Stomach (tissue), 9 donors: ENCODE results near the gene GLRX5. TPM values are rescaled to one million over a fixed set of nuclear protein-coding genes. Genes with fewer than 3 reads are reported as not detected.
A peak's percentile ranks its signal among the peaks of the same experiment; 100 is the strongest.

Experiments
- DNase-seq, 2 donors: peaks; one replicate each; pipeline versions ENCODE4 v3.0.0 to v3.0.0-alpha.2; 2013 to 2019
- H3K27ac ChIP-seq, 5 donors: fragments of 200-600 bp in 4 of 5; sonication (generic) in 4 of 5; one replicate each; pipeline ENCODE4 v1.5.1; 2013 to 2019; ENCODE audit warnings: mild to moderate bottlenecking in 1 of 5, moderate library complexity in 1 of 5
- H3K27me3 ChIP-seq, 3 donors: fragments of 200-600 bp; sonication (generic); one replicate each; pipeline ENCODE4 v1.5.1; 2017 to 2019; ENCODE audit warnings: mixed run types in 1 of 3
- H3K36me3 ChIP-seq, 4 donors: fragments of 200-600 bp; sonication (generic); 1 replicate in 3 of 4; 2 replicates in 1 of 4; pipeline ENCODE4 v1.5.1; 2016 to 2019
- H3K4me1 ChIP-seq, 4 donors: fragments of 200-600 bp; sonication (generic); one replicate each; pipeline ENCODE4 v1.5.1; 2016 to 2019
- H3K4me3 ChIP-seq, 4 donors: fragments of 200-600 bp; sonication (generic) in 3 of 4; one replicate each; pipeline ENCODE4 v1.5.1; 2016 to 2019; ENCODE audit warnings: mild to moderate bottlenecking in 1 of 4
- H3K9me3 ChIP-seq, 4 donors: fragments of 200-600 bp; sonication (generic); one replicate each; pipeline ENCODE4 v1.5.1; 2016 to 2019
- EP300 ChIP-seq: sonication (generic); formaldehyde crosslinking; IDR thresholded peaks from one replicate; pipeline ENCODE4 v1.6.1; 2017; ENCODE audit warnings: antibody characterized with exemption
- POLR2A ChIP-seq, 4 donors: fragments of 450-650 bp; IDR thresholded peaks; one replicate each; pipeline ENCODE4 v1.6.1; 2016; ENCODE audit warnings: antibody characterized with exemption in 4 of 4, control low read depth in 2 of 4, mild to moderate bottlenecking in 1 of 4, moderate library complexity in 1 of 4
- POLR2AphosphoS5 ChIP-seq, 3 donors: sonication (generic); formaldehyde crosslinking; IDR thresholded peaks; one replicate each; pipeline ENCODE4 v1.6.1; 2016; ENCODE audit warnings: antibody characterized with exemption in 3 of 3
- WGBS, 5 donors: extraction: QIAGEN DNeasy Blood & Tissue Kit in 3 of 5; methylation state at CpG; one replicate each; pipeline versions ENCODE4 v1.1.5 to v1.1.7; 2013 to 2018; 5-methylcytosine and 5-hydroxymethylcytosine counted together
- intact Hi-C: fragments of 100-400 bp; cut with DNase I; formaldehyde crosslinking; loops from one replicate; pipeline ENCODE4 v1.15.1; 2023; ENCODE audit warnings: low total_unique reads
- polyA plus RNA-seq, 3 donors: library from polyadenylated mRNA; stranded (reverse); fragments of 200-250 nt; gene quantifications; one replicate each; pipeline ENCODE4 v1.2.3, GENCODE V29; 2013
- total RNA-seq, 5 donors: library from RNA; depleted of rRNA; stranded (reverse); fragments of >200 nt; gene quantifications; one replicate each; pipeline versions ENCODE4 v1.1.0 to v1.2.3, GENCODE V29; 2014 to 2016
- TF ChIP-seq, protein P1 (sequence below), 7 experiments: fragments of 450-650 bp in 4 of 7; fragments of 200-600 bp in 3 of 7; sonication (generic) in 3 of 7; IDR thresholded peaks; one replicate each; pipeline ENCODE4 v1.5.1; 2016 to 2019; ENCODE audit warnings: antibody characterized with exemption in 7 of 7, control low read depth in 2 of 7, mild to moderate bottlenecking in 1 of 7
- donor health status: healthy with polysubstance abuse.
- donor health status: Bipolar disorder and iron deficiency.
- donor health status: healthy.

Gene GLRX5
- total and polyA plus RNA-seq, 8 donors: 29.5 to 316 (median 40.5) TPM

DNA sequence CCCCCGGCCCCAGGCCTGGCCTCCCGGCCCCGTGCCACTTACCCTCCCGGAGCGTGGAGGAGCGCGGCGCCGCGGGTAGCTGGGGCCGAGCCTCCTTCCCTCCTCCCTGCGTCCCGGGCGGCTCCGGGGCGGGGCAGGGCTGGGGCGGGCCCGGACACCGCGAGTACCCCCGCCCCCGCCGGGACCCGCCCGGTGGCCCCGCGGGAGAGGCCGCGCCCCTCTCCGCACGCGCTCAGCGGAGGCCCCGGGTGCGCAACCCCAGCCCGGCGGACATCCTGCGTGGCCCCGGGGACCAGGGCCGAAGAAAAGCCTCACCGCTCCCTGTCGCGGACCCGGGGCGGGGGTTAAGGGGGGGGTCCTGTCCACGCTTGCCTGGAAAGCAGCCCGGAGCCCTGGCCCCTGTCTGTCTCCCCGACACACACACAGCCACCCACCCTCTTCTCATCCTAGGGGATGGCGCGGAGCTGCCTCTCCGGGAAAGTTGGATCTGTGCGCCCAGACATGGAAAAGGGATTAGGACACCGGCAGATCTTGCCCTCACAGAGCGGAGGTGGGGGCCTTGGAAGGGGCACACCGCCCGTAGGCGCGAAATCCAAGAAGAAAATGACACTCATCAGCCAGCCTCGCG is 18.2 kb upstream of the GLRX5 start, which contains the start of gene SYNE3:
SYNE3 (minus strand) TSS at position 97 of the 628 bp plus-strand sequence. CDS start 40,829 bp downstream, outside the sequence.
- Histone ChIP-seq H3K27me3 (peaks cover 0 to 10% (median 0%) of the 10 kb centered on the region in 3 donors), H3K27ac (peak within 1 kb of the TSS; percentile 58 to 90 (median 86)), H3K36me3 (no peaks in the 10 kb centered on the region), H3K9me3 (no peaks in the 10 kb centered on the region), H3K4me3 (peak within 1 kb of the TSS; percentile 70 to 90 (median 72)), H3K4me1 (peaks cover 43 to 79% (median 67%) of the 10 kb centered on the region in 4 donors)
- 11 to 20% (median 17%) methylated on average over 21 to 50 of the region's 60 CpGs for WGBS, 5 donors
- TF ChIP-seq POLR2A (IDR thresholded peaks at IDR 0.05): no peak
- TF ChIP-seq, protein P1, sequence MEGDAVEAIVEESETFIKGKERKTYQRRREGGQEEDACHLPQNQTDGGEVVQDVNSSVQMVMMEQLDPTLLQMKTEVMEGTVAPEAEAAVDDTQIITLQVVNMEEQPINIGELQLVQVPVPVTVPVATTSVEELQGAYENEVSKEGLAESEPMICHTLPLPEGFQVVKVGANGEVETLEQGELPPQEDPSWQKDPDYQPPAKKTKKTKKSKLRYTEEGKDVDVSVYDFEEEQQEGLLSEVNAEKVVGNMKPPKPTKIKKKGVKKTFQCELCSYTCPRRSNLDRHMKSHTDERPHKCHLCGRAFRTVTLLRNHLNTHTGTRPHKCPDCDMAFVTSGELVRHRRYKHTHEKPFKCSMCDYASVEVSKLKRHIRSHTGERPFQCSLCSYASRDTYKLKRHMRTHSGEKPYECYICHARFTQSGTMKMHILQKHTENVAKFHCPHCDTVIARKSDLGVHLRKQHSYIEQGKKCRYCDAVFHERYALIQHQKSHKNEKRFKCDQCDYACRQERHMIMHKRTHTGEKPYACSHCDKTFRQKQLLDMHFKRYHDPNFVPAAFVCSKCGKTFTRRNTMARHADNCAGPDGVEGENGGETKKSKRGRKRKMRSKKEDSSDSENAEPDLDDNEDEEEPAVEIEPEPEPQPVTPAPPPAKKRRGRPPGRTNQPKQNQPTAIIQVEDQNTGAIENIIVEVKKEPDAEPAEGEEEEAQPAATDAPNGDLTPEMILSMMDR (IDR thresholded peaks at IDR 0.05): no peak
- intact Hi-C loops: no loop called here
- DNase-seq: peak; percentile 66 to 85

DNA sequence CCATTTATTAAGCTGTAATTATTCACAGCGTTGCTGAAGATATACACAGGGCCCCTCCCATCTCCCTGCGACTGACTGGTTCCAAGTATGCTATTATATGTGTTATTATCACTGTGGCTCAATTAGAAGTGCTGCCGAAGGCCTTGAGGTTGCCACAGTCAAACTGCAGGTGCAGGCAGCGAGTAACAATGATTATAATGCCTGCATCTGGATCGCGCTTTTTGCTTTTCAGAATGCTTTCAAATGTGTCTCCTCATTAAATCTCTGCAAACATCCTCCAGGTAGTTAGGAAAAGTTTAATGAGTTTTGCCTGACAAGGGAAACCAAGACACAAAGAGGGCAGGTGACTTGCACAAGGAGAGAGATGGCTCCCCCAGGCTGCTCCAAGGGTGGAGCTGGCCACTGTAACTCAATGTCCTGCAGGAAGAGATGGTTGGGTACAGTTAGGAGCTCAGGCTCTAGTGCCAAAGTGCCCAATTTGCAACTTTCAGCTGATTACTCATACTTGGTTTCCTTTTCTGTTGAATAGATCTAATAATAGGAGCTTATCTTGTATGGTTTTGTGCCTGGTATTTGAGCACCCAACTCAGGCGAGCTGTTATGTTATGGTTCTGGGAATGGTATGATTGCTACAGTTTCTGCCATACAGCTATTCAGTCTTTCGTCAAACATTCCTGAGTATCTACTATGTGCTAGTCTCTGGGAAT is 16.7 kb upstream of the GLRX5 start:
- Histone ChIP-seq H3K9me3 (no peaks in the 10 kb centered on the region), H3K27me3 (peaks cover 0 to 10% (median 0%) of the 10 kb centered on the region in 3 donors), H3K4me3 (no peak overlapping the region), H3K36me3 (peaks cover 0 to 1% (median 0%) of the 10 kb centered on the region in 4 donors), H3K4me1 (peaks cover 47 to 88% (median 73%) of the 10 kb centered on the region in 4 donors), H3K27ac (peak overlapping the region; percentile 31 to 90 (median 86))
- TF ChIP-seq, protein P1 (IDR thresholded peaks at IDR 0.05): no peak
- no peak for TF ChIP-seq EP300
- TF ChIP-seq POLR2A (IDR thresholded peaks at IDR 0.05): no peak
- no peak for TF ChIP-seq POLR2AphosphoS5 (IDR thresholded peaks at IDR 0.05)
- no peak for DNase-seq
- intact Hi-C loops: no loop called here
- 28 to 49% (median 42%) methylated on average over 8 of the region's 8 CpGs for WGBS, 5 donors

DNA sequence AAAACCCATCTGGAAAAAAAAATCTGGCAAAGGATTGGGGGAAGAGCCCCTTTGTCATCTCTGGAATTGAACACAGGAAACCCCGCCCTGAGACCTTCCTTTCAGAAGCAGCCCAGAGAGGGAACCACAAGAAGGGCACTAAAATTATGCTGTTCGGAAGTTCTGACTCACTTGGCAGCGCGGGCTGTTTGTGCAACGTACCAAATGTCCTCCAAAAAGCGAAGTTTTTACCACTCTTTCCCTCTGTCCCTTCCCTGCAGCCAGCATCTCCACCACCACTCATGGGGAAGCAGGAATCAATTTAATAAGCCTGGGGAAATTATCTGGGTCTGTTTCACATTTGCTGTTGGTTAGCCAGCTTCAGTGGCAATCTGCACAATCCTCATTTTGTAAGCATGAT is 15.2 kb upstream of the GLRX5 start:
- DNase-seq: peak; percentile 43 to 61
- Histone ChIP-seq H3K4me3 (no peak overlapping the region), H3K9me3 (no peaks in the 10 kb centered on the region), H3K27me3 (peaks cover 0 to 4% (median 0%) of the 10 kb centered on the region in 3 donors), H3K27ac (peak overlapping the region in 4 of 5 donors; percentile 61 to 90 (median 88)), H3K4me1 (peaks cover 57 to 88% (median 75%) of the 10 kb centered on the region in 4 donors), H3K36me3 (peaks cover 0 to 3% (median 0%) of the 10 kb centered on the region in 4 donors)
- intact Hi-C loops: no loop called here
- WGBS, 5 donors: 42 to 68% (median 55%) methylated on average over 6 of the region's 6 CpGs
- TF ChIP-seq POLR2A (IDR thresholded peaks at IDR 0.05): no peak
- TF ChIP-seq POLR2AphosphoS5 (IDR thresholded peaks at IDR 0.05): peak; percentile 6 to 58 (median 46)

DNA sequence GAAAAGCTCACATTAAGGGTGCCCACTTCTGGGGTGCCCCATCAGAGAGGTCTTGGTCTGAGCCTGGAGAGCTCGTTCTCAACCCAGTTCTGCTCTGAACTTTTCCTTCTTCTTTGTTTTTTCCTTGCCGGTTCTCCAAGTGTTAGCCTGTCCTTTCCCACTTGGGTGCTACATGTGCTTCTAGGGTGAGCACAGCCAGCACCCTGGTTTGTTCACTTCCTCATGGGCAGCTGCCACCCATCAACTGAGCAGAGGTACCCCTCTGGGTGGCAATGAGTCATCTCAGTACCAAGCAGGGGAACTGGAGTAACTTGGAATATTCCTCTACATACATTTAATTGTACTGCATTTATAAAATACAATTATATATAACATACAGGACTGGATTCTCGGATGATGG is 14.5 kb upstream of the GLRX5 start:
- H3K4me3 ChIP-seq: no peak overlapping the region
- peak overlapping the region in 4 of 5 donors; percentile 20 to 90 (median 88) for H3K27ac ChIP-seq
- peaks cover 0 to 3% (median 0%) of the 10 kb centered on the region in 4 donors for H3K36me3 ChIP-seq
- no peaks in the 10 kb centered on the region for H3K27me3 ChIP-seq
- intact Hi-C loops: no loop called here
- WGBS, 5 donors: 66 to 77% (median 70%) methylated on average over 3 of the region's 3 CpGs
- H3K4me1 ChIP-seq: peaks cover 50 to 88% (median 69%) of the 10 kb centered on the region in 4 donors
- no peak for DNase-seq
- no peaks in the 10 kb centered on the region for H3K9me3 ChIP-seq
- no peak for TF ChIP-seq EP300
- TF ChIP-seq, protein P1 (IDR thresholded peaks at IDR 0.05): no peak
- TF ChIP-seq POLR2AphosphoS5 (IDR thresholded peaks at IDR 0.05): no peak
- TF ChIP-seq POLR2A (IDR thresholded peaks at IDR 0.05): no peak
